Esophagus muscularis mucosa (tissue), 4 donors: ENCODE measurements around the gene RANBP17. TPM values are rescaled to one million over a fixed set of nuclear protein-coding genes. Genes with fewer than 3 reads are reported as not detected.

Source experiments
- DNase-seq: peaks from one replicate; pipeline ENCODE4 v3.0.0-alpha.2; 2017; ENCODE audit errors: extremely low spot score
- H3K27ac ChIP-seq, 4 donors: fragments of 200-600 bp; sonication (generic); replicated peaks in 1 of 4; 1 replicate in 3 of 4; 2 replicates in 1 of 4; pipeline ENCODE4 v1.5.1; 2016 to 2019; ENCODE audit warnings: mild to moderate bottlenecking in 1 of 4
- H3K27me3 ChIP-seq, 4 donors: fragments of 200-600 bp; sonication (generic); one replicate each; pipeline versions ENCODE4 v1.5.1 to v1.6.0; 2016 to 2019
- H3K36me3 ChIP-seq, 4 donors: fragments of 200-600 bp; sonication (generic); one replicate each; pipeline ENCODE4 v1.5.1; 2016 to 2019
- H3K4me1 ChIP-seq, 4 donors: fragments of 200-600 bp; sonication (generic); one replicate each; pipeline ENCODE4 v1.5.1; 2016 to 2019
- H3K4me3 ChIP-seq, 4 donors: fragments of 200-600 bp; sonication (generic); 1 replicate in 2 of 4; 2 replicates in 2 of 4; pipeline ENCODE4 v1.5.1; 2016 to 2019; ENCODE audit warnings: mild to moderate bottlenecking in 4 of 4, moderate library complexity in 1 of 4
- H3K9me3 ChIP-seq, 4 donors: fragments of 200-600 bp; sonication (generic); 1 replicate in 3 of 4; 2 replicates in 1 of 4; pipeline ENCODE4 v1.5.1; 2016 to 2019
- CTCF ChIP-seq, 3 experiments: fragments of 200-600 bp in 2 of 3; fragments of 450-650 bp in 1 of 3; sonication (generic) in 2 of 3; IDR thresholded peaks; one replicate each; pipeline ENCODE4 v1.5.1; 2017 to 2019; ENCODE audit warnings: antibody characterized with exemption in 3 of 3, mild to moderate bottlenecking in 2 of 3, moderate library complexity in 1 of 3
- EP300 ChIP-seq: sonication (generic); formaldehyde crosslinking; IDR thresholded peaks from one replicate; pipeline ENCODE4 v1.6.1; 2017; ENCODE audit warnings: antibody characterized with exemption
- POLR2A ChIP-seq: fragments of 450-650 bp; IDR thresholded peaks from one replicate; pipeline ENCODE4 v1.6.1; 2017; ENCODE audit warnings: antibody characterized with exemption, moderate library complexity, mild to moderate bottlenecking, low read depth
- POLR2AphosphoS5 ChIP-seq, 2 donors: sonication (generic); formaldehyde crosslinking; IDR thresholded peaks; one replicate each; pipeline ENCODE4 v1.6.1; 2017; ENCODE audit warnings: antibody characterized with exemption in 2 of 2
- WGBS: methylation state at CpG from one replicate; pipeline ENCODE4 v1.1.5; 2018; 5-methylcytosine and 5-hydroxymethylcytosine counted together
- intact Hi-C: fragments of 100-400 bp; cut with DNase I; formaldehyde crosslinking; loops from one replicate; pipeline ENCODE4 v1.15.1; 2023
- total RNA-seq, 4 donors: library from RNA; depleted of rRNA; stranded (reverse); fragments of >200 nt; gene quantifications; one replicate each; pipeline versions ENCODE4 v1.1.0 to v1.2.1, GENCODE V29; 2016

The RANBP17 gene
- total RNA-seq, 4 donors from 2014 or later: 16.4 to 28.2 (median 17.7) TPM

GRCh38 chr5:171307789-171308452, 446.1 kb downstream of the RANBP17 start:
- Histone ChIP-seq H3K9me3 (no peaks in the 10 kb centered on the region), H3K4me3 (peak overlapping the region in 1 of 4 donors; percentile 14), H3K27me3 (peaks cover 15 to 92% (median 77%) of the 10 kb centered on the region in 4 donors), H3K36me3 (no peaks in the 10 kb centered on the region), H3K27ac (no peak overlapping the region), H3K4me1 (peaks cover 39 to 50% (median 49%) of the 10 kb centered on the region in 4 donors)
- 33% methylated on average over 21 of the region's 42 CpGs for WGBS
- intact Hi-C loops: no loop called here
- no peak for DNase-seq
- no peak for TF ChIP-seq POLR2A
- TF ChIP-seq CTCF (IDR thresholded peaks at IDR 0.05): no peak
- TF ChIP-seq POLR2AphosphoS5 (IDR thresholded peaks at IDR 0.05): no peak
- no peak for TF ChIP-seq EP300

GRCh38 chr5:171308453-171309275, 446.8 kb downstream of the RANBP17 start, which contains the start of gene TLX3:
TLX3 (plus strand) TSS chr5:171309248; CDS start chr5:171309366, 118 bp downstream.
- Histone ChIP-seq H3K4me1 (peaks cover 39 to 57% (median 55%) of the 10 kb centered on the region in 4 donors), H3K27ac (no peak within 1 kb of the TSS)

GRCh38 chr5:171309276-171310211, 447.7 kb downstream of the RANBP17 start:
- no peaks in the 10 kb centered on the region for H3K36me3 ChIP-seq
- peaks cover 15 to 100% (median 93%) of the 10 kb centered on the region in 4 donors for H3K27me3 ChIP-seq
- TF ChIP-seq POLR2A: no peak
- TF ChIP-seq POLR2AphosphoS5 (IDR thresholded peaks at IDR 0.05): no peak
- TF ChIP-seq CTCF (IDR thresholded peaks at IDR 0.05): no peak
- no peak for TF ChIP-seq EP300
- intact Hi-C loops: no loop called here
- no peak overlapping the region for H3K27ac ChIP-seq
- DNase-seq: no peak
- WGBS: 2% methylated on average over 8 of the region's 106 CpGs
- no peaks in the 10 kb centered on the region for H3K9me3 ChIP-seq
- H3K4me3 ChIP-seq: peak overlapping the region in 3 of 4 donors; percentile 10 to 17 (median 14)
- H3K4me1 ChIP-seq: peaks cover 39 to 66% (median 61%) of the 10 kb centered on the region in 4 donors

More at GRCh38 chr5:171308453-171309275, 446.8 kb downstream of the RANBP17 start, which contains the start of gene TLX3:
- TF ChIP-seq CTCF (IDR thresholded peaks at IDR 0.05) (no peak), EP300 (no peak), POLR2A (no peak), POLR2AphosphoS5 (IDR thresholded peaks at IDR 0.05) (no peak)
- no peak for DNase-seq
- H3K36me3 ChIP-seq: no peaks in the 10 kb centered on the region
- H3K4me3 ChIP-seq: peak within 1 kb of the TSS in 3 of 4 donors; percentile 10 to 17 (median 14)
- WGBS: 6% methylated on average over 54 of the region's 73 CpGs
- H3K9me3 ChIP-seq: no peaks in the 10 kb centered on the region
- intact Hi-C loops: no loop called here
- peaks cover 15 to 99% (median 84%) of the 10 kb centered on the region in 4 donors for H3K27me3 ChIP-seq

- H3K27me3 ChIP-seq: peaks cover 19 to 100% (median 94%) of the 10 kb centered on the region in 4 donors
- no peak overlapping the region for H3K27ac ChIP-seq
- WGBS: 8% methylated on average over 20 of the region's 41 CpGs
- no peaks in the 10 kb centered on the region for H3K9me3 ChIP-seq
- intact Hi-C loops: no loop called here
- peak overlapping the region in 2 of 4 donors; percentile 14 to 31 for H3K4me3 ChIP-seq
- no peaks in the 10 kb centered on the region for H3K36me3 ChIP-seq
- peaks cover 41 to 74% (median 68%) of the 10 kb centered on the region in 4 donors for H3K4me1 ChIP-seq
- no peak for DNase-seq
- TF ChIP-seq POLR2A: no peak
- TF ChIP-seq CTCF (IDR thresholded peaks at IDR 0.05): peak in 1 of 3 experiments; percentile 15
These were observed 448.5 kb downstream of the RANBP17 start for GRCh38 chr5:171310212-171310818.
